ENCODE data around the gene ABCC1. TPM values are rescaled to one million over a fixed set of nuclear protein-coding genes. Genes with fewer than 3 reads are reported as not detected.
A peak's percentile ranks its signal among the peaks of the same experiment; 100 is the strongest.

The ABCC1 gene
- total RNA-seq, 1 experiment from 2014 or later, result 25.0 TPM

DNA sequence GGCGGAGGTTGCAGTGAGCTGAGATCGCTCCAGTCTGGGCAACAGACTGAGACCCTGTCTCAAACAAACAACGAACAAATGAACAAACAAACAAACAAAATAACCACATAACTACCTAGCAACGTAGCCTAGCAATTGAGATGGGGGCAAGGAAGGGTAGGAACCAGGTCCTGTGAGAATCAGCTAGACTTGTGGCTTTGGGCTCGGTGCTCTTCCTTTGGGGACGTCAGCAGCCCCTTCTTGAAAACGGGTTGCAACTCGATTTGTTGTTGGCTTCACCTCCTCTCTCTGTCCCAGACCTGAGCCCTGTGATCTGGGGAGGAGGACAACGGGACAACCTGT, 72.2 kb downstream of the ABCC1 start:
- H3K4me1 ChIP-seq (ENCODE audit: insufficient read depth, low read length, poor library complexity, severe bottlenecking), result no peaks in the 10 kb centered on the region
- H3K27me3 ChIP-seq (replicated peaks; ENCODE audit: insufficient read depth, low read depth, low read length, poor library complexity), result no peaks in the 10 kb centered on the region
- BruUV-seq (replicated peaks), result no TSS peak
- ChIA-PET POLR2A (ENCODE audit: low non-redundant PET) (interaction anchor here (0.6 kb wide), 1 partner anchor 143 kb away, joined by 3 read pairs; no protein-coding TSS in a partner anchor), CTCF (no interaction called here)
- H3K27ac ChIP-seq (ENCODE audit: low read depth, low read length, poor library complexity, severe bottlenecking), result peak overlapping the region; percentile 37
- no peak overlapping the region for H3K4me3 ChIP-seq (ENCODE audit: low read depth, low read length, poor library complexity, severe bottlenecking)
- H3K36me3 ChIP-seq (ENCODE audit: insufficient read depth, low read length, poor library complexity, severe bottlenecking), result no peaks in the 10 kb centered on the region
- intact Hi-C loops (cut with micrococcal nuclease; ENCODE audit: unreplicated experiment), result no loop called here
- DNase-seq (ENCODE audit: low spot score), result no peak
- no peaks in the 10 kb centered on the region for H3K9me3 ChIP-seq (ENCODE audit: low read depth, low read length, poor library complexity, severe bottlenecking)
- no peak for TF ChIP-seq EZH2 (IDR thresholded peaks at IDR 0.05; ENCODE audit: borderline replicate concordance, low read depth, low read length, poor library complexity, severe bottlenecking)
- TF ChIP-seq, protein P1, sequence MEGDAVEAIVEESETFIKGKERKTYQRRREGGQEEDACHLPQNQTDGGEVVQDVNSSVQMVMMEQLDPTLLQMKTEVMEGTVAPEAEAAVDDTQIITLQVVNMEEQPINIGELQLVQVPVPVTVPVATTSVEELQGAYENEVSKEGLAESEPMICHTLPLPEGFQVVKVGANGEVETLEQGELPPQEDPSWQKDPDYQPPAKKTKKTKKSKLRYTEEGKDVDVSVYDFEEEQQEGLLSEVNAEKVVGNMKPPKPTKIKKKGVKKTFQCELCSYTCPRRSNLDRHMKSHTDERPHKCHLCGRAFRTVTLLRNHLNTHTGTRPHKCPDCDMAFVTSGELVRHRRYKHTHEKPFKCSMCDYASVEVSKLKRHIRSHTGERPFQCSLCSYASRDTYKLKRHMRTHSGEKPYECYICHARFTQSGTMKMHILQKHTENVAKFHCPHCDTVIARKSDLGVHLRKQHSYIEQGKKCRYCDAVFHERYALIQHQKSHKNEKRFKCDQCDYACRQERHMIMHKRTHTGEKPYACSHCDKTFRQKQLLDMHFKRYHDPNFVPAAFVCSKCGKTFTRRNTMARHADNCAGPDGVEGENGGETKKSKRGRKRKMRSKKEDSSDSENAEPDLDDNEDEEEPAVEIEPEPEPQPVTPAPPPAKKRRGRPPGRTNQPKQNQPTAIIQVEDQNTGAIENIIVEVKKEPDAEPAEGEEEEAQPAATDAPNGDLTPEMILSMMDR (conservative IDR thresholded peaks at IDR 0.05; ENCODE audit: low read depth, low read length), result no peak

DNA sequence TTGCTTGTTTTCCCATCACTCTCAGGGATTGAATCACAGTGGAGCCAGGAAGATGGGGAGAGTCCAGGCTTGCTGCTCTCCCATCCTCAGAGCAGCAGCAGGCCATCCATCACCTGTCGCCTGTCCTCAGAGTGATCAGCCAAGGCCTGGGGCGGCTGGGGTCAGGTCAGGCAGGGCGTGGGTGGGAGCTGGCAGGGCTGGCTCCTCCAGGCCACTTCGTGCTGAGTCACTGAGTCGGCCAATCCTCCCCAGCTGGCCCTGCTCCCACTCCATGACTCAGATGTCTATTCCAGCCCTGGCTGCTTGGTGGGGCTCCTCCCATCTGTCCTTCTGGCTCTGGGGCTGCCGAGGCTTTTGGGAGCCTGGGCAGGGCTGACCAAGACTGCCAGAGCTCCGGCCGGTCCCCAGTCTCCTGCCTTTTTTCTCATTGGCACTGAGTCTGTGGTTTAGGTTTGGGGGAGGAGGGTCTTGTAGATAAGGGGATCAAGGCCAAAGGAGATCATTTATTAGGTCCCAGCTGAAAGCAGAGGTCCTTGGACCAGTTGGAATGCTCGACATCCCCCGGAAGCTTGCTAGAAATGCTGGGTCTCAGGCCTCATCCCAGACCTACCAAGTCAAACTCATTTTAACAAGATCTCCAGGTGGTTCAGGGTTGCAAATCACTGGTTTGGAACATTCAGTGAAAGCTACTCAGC, 72.7 kb downstream of the ABCC1 start:
- TF ChIP-seq, protein P1 (conservative IDR thresholded peaks at IDR 0.05; ENCODE audit: low read depth, low read length), result no peak
- no peak for TF ChIP-seq EZH2 (IDR thresholded peaks at IDR 0.05; ENCODE audit: borderline replicate concordance, low read depth, low read length, poor library complexity, severe bottlenecking)
- ChIA-PET CTCF (no interaction called here), POLR2A (ENCODE audit: low non-redundant PET) (interaction anchor here (0.6 kb wide), 1 partner anchor 144 kb away, joined by 3 read pairs; no protein-coding TSS in a partner anchor)
- no peak overlapping the region for H3K4me3 ChIP-seq (ENCODE audit: low read depth, low read length, poor library complexity, severe bottlenecking)
- no peaks in the 10 kb centered on the region for H3K36me3 ChIP-seq (ENCODE audit: insufficient read depth, low read length, poor library complexity, severe bottlenecking)
- BruUV-seq (replicated peaks), result no TSS peak
- no peaks in the 10 kb centered on the region for H3K27me3 ChIP-seq (replicated peaks; ENCODE audit: insufficient read depth, low read depth, low read length, poor library complexity)
- no peaks in the 10 kb centered on the region for H3K4me1 ChIP-seq (ENCODE audit: insufficient read depth, low read length, poor library complexity, severe bottlenecking)
- H3K27ac ChIP-seq (ENCODE audit: low read depth, low read length, poor library complexity, severe bottlenecking), result peak overlapping the region; percentile 37
- peak; percentile 70 for DNase-seq (ENCODE audit: low spot score)
- intact Hi-C loops (cut with micrococcal nuclease; ENCODE audit: unreplicated experiment), result no loop called here
- no peaks in the 10 kb centered on the region for H3K9me3 ChIP-seq (ENCODE audit: low read depth, low read length, poor library complexity, severe bottlenecking)

DNA sequence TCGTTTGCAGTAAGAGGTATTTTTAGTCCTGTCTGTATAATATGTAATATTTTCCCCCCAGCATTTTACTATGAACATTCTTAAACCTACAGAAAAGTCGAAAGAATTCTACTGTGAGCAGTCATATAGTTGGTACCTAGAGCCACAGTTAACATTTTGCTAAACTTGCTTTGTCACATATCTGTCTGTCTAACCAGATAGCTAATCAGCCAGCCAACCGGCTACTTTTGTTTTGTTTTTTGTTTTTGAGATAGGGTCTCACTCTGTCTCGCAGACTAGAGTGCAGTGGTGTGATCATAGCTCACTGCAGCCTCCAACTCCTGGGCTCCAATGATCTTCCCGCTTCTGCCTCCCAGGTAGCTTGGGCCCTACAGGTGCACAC, 73.3 kb downstream of the ABCC1 start:
- no peaks in the 10 kb centered on the region for H3K4me1 ChIP-seq (ENCODE audit: insufficient read depth, low read length, poor library complexity, severe bottlenecking)
- ChIA-PET CTCF (no interaction called here), POLR2A (ENCODE audit: low non-redundant PET) (no interaction called here)

More for the DNA sequence above, 73.3 kb downstream of the ABCC1 start:
- H3K36me3 ChIP-seq (ENCODE audit: insufficient read depth, low read length, poor library complexity, severe bottlenecking), result no peaks in the 10 kb centered on the region
- no peak overlapping the region for H3K27ac ChIP-seq (ENCODE audit: low read depth, low read length, poor library complexity, severe bottlenecking)
- intact Hi-C loops (cut with micrococcal nuclease; ENCODE audit: unreplicated experiment), result no loop called here
- TF ChIP-seq, protein P1 (conservative IDR thresholded peaks at IDR 0.05; ENCODE audit: low read depth, low read length), result no peak
- no peak for TF ChIP-seq EZH2 (IDR thresholded peaks at IDR 0.05; ENCODE audit: borderline replicate concordance, low read depth, low read length, poor library complexity, severe bottlenecking)
- no peak overlapping the region for H3K4me3 ChIP-seq (ENCODE audit: low read depth, low read length, poor library complexity, severe bottlenecking)
- no peaks in the 10 kb centered on the region for H3K9me3 ChIP-seq (ENCODE audit: low read depth, low read length, poor library complexity, severe bottlenecking)
- DNase-seq (ENCODE audit: low spot score), result no peak
- no TSS peak for BruUV-seq (replicated peaks)
- H3K27me3 ChIP-seq (replicated peaks; ENCODE audit: insufficient read depth, low read depth, low read length, poor library complexity), result no peaks in the 10 kb centered on the region
